K562 (cell line): ENCODE measurements around the gene PGAP2. TPM values are rescaled to one million over a fixed set of nuclear protein-coding genes. Genes with fewer than 3 reads are reported as not detected.
A peak's percentile ranks its signal among the peaks of the same experiment; 100 is the strongest.

ENCODE experiments used
- BHLHE40 ChIP-seq: IDR thresholded peaks from 2 replicates; pipeline ENCODE4 v1.6.1; 2011; ENCODE audit warnings: low read length, improper control_type of control experiment
- CHCHD3 ChIP-seq: fragments of 250-450 bp; sonication (Bioruptor Pico); IDR thresholded peaks from 2 replicates; pipeline ENCODE4 v2.1.2; 2022; ENCODE audit warnings: mild to moderate bottlenecking
- DMBX1 ChIP-seq: fragments of 250-450 bp; sonication (Bioruptor Pico); IDR thresholded peaks from 2 replicates; pipeline ENCODE4 v1.8.0; 2022; ENCODE audit warnings: inconsistent platforms, mild to moderate bottlenecking, moderate library complexity, borderline replicate concordance
- HDAC1 ChIP-seq, 2 experiments: fragments of 450-650 bp; IDR thresholded peaks; 2 replicates each; pipeline ENCODE4 v1.6.1; 2016 to 2017; ENCODE audit warnings: inconsistent platforms in 1 of 2, mild to moderate bottlenecking in 1 of 2, moderate library complexity in 1 of 2
- KHSRP ChIP-seq: fragments of 450-650 bp; IDR thresholded peaks from 2 replicates; pipeline ENCODE4 v1.6.1; 2017
- NR2F6 ChIP-seq: fragments of 450-650 bp; formaldehyde crosslinking; IDR thresholded peaks from 2 replicates; pipeline ENCODE4 v1.4.0; 2020; ENCODE audit warnings: mild to moderate bottlenecking
- NR4A1 ChIP-seq, 2 experiments: fragments of 250-450 bp in 1 of 2; fragments of 450-650 bp in 1 of 2; sonication (Bioruptor Pico) in 1 of 2; IDR thresholded peaks; 2 replicates each; pipeline versions ENCODE4 v1.4.0 to v1.6.1; 2016 to 2020; ENCODE audit warnings: mild to moderate bottlenecking in 2 of 2, missing compliant biosample characterization in 1 of 2, missing genetic modification characterization in 1 of 2, moderate library complexity in 1 of 2
- PHF8 ChIP-seq: fragments of 200-600 bp; sonication (generic); IDR thresholded peaks from 2 replicates; pipeline ENCODE4 v1.6.1; 2012; ENCODE audit warnings: mixed run types, mild to moderate bottlenecking, inconsistent platforms, low read length, moderate library complexity, borderline replicate concordance
- POLR3G ChIP-seq: IDR thresholded peaks from 2 replicates; pipeline ENCODE4 v1.6.1; 2011; ENCODE audit not compliant: insufficient read length, insufficient replicate concordance; ENCODE audit errors: extremely low read depth
- SAFB ChIP-seq: fragments of 200-400 bp; formaldehyde crosslinking; IDR thresholded peaks from 2 replicates; pipeline ENCODE4 v1.6.1; 2017; ENCODE audit warnings: low read depth, low read length, borderline replicate concordance
- SAP30 ChIP-seq: fragments of 200-600 bp; sonication (generic); IDR thresholded peaks from 2 replicates; pipeline ENCODE4 v1.6.1; 2012; ENCODE audit warnings: borderline replicate concordance, low read depth, mild to moderate bottlenecking, moderate library complexity, low read length, control low read depth, inconsistent platforms; ENCODE audit not compliant: insufficient read depth, poor library complexity, severe bottlenecking
- ZBTB8A ChIP-seq: fragments of 450-650 bp; IDR thresholded peaks from 2 replicates; pipeline ENCODE4 v1.6.1; 2018; ENCODE audit warnings: mild to moderate bottlenecking, moderate library complexity; ENCODE audit not compliant: partially characterized antibody
- ZC3H8 ChIP-seq: fragments of 450-650 bp; IDR thresholded peaks from 2 replicates; pipeline ENCODE4 v1.6.1; 2017
- ZNF253 ChIP-seq: fragments of 250-450 bp; sonication (Bioruptor Pico); conservative IDR thresholded peaks from 2 replicates; pipeline ENCODE4 v1.6.1; 2021; ENCODE audit warnings: mild to moderate bottlenecking
- polyA plus RNA-seq, 8 experiments: library from polyadenylated mRNA; depleted of rRNA in 4 of 8; stranded (reverse) in 5 of 8; unstranded in 3 of 8; fragments of >200 nt; fragmentation: Nextera tagmentation in 2 of 8; fragmentation: Illumina TruSeq in 1 of 8; extraction: Ambion mirVana in 2 of 8; extraction: Trizol in 1 of 8; gene quantifications; 2 replicates each; pipeline versions ENCODE4 v1.2.1 to v1.2.3, GENCODE V29; 2011 to 2014; ENCODE audit warnings: inconsistent platforms in 1 of 8, missing spikeins in 1 of 8
- total RNA-seq, 7 experiments: library from RNA; depleted of rRNA in 6 of 7; stranded (reverse); fragments of >200 nt in 6 of 7; fragmentation: Illumina TruSeq in 2 of 7; extraction: Trizol in 2 of 7; gene quantifications; 2 replicates each; pipeline versions ENCODE4 v1.2.1 to v1.2.3, GENCODE V29; 2011 to 2021; ENCODE audit warnings: low replicate concordance in 1 of 7
- TF ChIP-seq, protein P1 (sequence below): fragments of 250-450 bp; sonication (Bioruptor Pico); IDR thresholded peaks from 2 replicates; pipeline ENCODE4 v1.9.0; 2021; ENCODE audit warnings: mild to moderate bottlenecking
- TF ChIP-seq, protein P2 (sequence below): fragments of 200-800 bp; sonication (Bioruptor generic); IDR thresholded peaks from 2 replicates; pipeline ENCODE4 v1.6.1; 2017; ENCODE audit warnings: missing genetic modification characterization, missing compliant biosample characterization
- TF ChIP-seq, protein P3 (sequence below): fragments of 150-350 bp; IDR thresholded peaks from 2 replicates; pipeline ENCODE4 v1.6.1; 2014; ENCODE audit warnings: low read depth, mild to moderate bottlenecking, low read length, borderline replicate concordance

Gene PGAP2
- total and polyA plus RNA-seq, 9 of the 15 experiments (the other 6 are each of a cell fraction or from before 2014, with no cell fraction given), result 17.9 to 47.2 (median 33.7) TPM

DNA sequence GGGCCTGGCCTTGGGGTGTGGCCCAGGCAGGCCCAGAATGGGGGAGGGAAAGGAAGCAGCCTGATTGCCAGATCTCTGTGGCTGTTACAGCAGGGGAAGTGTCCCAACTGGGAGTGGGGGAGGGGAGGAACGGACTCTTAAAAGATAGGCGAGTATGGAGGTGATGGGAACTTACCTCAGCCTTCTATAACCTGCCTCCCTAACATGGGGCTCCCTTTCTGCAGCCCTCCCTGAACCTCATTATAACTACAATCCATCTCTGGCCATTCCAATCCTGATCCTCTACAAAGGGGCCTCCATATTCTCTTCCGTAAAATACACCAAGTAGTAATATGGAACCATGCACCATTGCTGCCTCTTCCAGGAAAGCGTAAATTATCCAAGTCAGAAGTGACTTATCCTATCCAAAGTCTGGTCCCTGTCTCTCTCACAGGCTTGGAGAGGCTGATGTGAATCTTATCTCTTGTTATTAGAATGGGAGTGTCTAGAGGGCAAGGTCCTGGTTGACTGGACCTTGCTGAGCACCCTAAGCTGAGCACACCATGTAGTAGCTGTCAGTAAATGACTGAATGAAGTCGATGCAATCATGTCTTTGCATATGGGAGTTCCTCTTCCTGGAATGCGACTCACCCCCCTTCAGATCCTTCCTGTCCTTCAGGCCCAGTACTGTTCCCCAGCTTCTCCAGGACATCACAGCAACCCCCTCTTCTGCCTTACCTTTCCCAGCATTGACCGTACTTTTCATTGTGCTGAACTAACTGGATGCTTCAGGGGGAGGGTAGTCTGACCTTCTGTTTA is 26.5 kb downstream of the PGAP2 start (continued):
- TF ChIP-seq SAP30 (no peak), NR2F6 (CRISPR knock-in tag) (no peak), SAFB (no peak), ZC3H8 (no peak; the same call in 1 of the 2 replicates), ZBTB8A (no peak), POLR3G (no peak), KHSRP (no peak), DMBX1 (CRISPR knock-in tag) (no peak), BHLHE40 (peak; percentile 57), ZNF253 (CRISPR knock-in tag) (no peak), CHCHD3 (CRISPR knock-in tag) (no peak), NR4A1 (CRISPR knock-in tag; IDR thresholded peaks at IDR 0.05) (peak; percentile 13; the same call in 1 of the 2 replicates), NR4A1 (tag; IDR thresholded peaks at IDR 0.05) (peak; percentile 8; the same call in 1 of the 2 replicates), HDAC1 (IDR thresholded peaks at IDR 0.05) (peak; percentile 21 to 77; a peak in 1 of 4 replicates), PHF8 (no peak; the same call in 1 of the 2 replicates)
- TF ChIP-seq, protein P1, sequence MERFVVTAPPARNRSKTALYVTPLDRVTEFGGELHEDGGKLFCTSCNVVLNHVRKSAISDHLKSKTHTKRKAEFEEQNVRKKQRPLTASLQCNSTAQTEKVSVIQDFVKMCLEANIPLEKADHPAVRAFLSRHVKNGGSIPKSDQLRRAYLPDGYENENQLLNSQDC (CRISPR knock-in tag), result no peak
- TF ChIP-seq, protein P2, sequence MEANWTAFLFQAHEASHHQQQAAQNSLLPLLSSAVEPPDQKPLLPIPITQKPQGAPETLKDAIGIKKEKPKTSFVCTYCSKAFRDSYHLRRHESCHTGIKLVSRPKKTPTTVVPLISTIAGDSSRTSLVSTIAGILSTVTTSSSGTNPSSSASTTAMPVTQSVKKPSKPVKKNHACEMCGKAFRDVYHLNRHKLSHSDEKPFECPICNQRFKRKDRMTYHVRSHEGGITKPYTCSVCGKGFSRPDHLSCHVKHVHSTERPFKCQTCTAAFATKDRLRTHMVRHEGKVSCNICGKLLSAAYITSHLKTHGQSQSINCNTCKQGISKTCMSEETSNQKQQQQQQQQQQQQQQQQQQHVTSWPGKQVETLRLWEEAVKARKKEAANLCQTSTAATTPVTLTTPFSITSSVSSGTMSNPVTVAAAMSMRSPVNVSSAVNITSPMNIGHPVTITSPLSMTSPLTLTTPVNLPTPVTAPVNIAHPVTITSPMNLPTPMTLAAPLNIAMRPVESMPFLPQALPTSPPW (CRISPR knock-in tag), result peak; percentile 80
- TF ChIP-seq, protein P3, sequence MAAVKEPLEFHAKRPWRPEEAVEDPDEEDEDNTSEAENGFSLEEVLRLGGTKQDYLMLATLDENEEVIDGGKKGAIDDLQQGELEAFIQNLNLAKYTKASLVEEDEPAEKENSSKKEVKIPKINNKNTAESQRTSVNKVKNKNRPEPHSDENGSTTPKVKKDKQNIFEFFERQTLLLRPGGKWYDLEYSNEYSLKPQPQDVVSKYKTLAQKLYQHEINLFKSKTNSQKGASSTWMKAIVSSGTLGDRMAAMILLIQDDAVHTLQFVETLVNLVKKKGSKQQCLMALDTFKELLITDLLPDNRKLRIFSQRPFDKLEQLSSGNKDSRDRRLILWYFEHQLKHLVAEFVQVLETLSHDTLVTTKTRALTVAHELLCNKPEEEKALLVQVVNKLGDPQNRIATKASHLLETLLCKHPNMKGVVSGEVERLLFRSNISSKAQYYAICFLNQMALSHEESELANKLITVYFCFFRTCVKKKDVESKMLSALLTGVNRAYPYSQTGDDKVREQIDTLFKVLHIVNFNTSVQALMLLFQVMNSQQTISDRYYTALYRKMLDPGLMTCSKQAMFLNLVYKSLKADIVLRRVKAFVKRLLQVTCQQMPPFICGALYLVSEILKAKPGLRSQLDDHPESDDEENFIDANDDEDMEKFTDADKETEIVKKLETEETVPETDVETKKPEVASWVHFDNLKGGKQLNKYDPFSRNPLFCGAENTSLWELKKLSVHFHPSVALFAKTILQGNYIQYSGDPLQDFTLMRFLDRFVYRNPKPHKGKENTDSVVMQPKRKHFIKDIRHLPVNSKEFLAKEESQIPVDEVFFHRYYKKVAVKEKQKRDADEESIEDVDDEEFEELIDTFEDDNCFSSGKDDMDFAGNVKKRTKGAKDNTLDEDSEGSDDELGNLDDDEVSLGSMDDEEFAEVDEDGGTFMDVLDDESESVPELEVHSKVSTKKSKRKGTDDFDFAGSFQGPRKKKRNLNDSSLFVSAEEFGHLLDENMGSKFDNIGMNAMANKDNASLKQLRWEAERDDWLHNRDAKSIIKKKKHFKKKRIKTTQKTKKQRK, result no peak
